GM12878 (cell line): ENCODE measurements around the gene ADAMTS13. TPM values are rescaled to one million over a fixed set of nuclear protein-coding genes. Genes with fewer than 3 reads are reported as not detected.

ENCODE experiments used
- BCL11A ChIP-seq: IDR thresholded peaks from 2 replicates; pipeline ENCODE4 v1.6.1; 2011; ENCODE audit warnings: low read depth, low read length
- BCLAF1 ChIP-seq: fragments of 450-650 bp; IDR thresholded peaks from 2 replicates; pipeline ENCODE4 v1.6.1; 2017; ENCODE audit warnings: antibody characterized with exemption, mild to moderate bottlenecking, moderate library complexity
- BHLHE40 ChIP-seq, 2 experiments: fragments of 450-650 bp in 1 of 2; IDR thresholded peaks; 2 replicates each; pipeline ENCODE4 v1.6.1; 2011 to 2017; ENCODE audit warnings: low read depth in 2 of 2, borderline replicate concordance in 1 of 2, improper control_type of control experiment in 1 of 2, low read length in 1 of 2, mild to moderate bottlenecking in 1 of 2
- CBX3 ChIP-seq: fragments of 200-600 bp; sonication (generic); IDR thresholded peaks from 2 replicates; pipeline ENCODE4 v1.6.1; 2016; ENCODE audit warnings: low read depth, borderline replicate concordance
- CEBPB ChIP-seq, 2 experiments: fragments of 150-350 bp in 1 of 2; IDR thresholded peaks; 2 replicates each; pipeline ENCODE4 v1.6.1; 2012 to 2014; ENCODE audit warnings: low read depth in 2 of 2, low read length in 2 of 2, borderline replicate concordance in 1 of 2, inconsistent platforms in 1 of 2
- CEBPZ ChIP-seq: fragments of 150-350 bp; IDR thresholded peaks from 2 replicates; pipeline ENCODE4 v1.6.1; 2016; ENCODE audit warnings: low read depth, low read length
- CHD1 ChIP-seq: IDR thresholded peaks from 2 replicates; pipeline ENCODE4 v1.6.1; 2012; ENCODE audit warnings: low read depth, low read length, improper control_type of control experiment
- MAX ChIP-seq: IDR thresholded peaks from 2 replicates; pipeline ENCODE4 v1.6.1; 2012; ENCODE audit warnings: low read depth, low read length, improper control_type of control experiment
- MTA3 ChIP-seq: IDR thresholded peaks from 2 replicates; pipeline ENCODE4 v1.6.1; 2012; ENCODE audit warnings: low read length, inconsistent platforms, borderline replicate concordance
- MYC ChIP-seq: IDR thresholded peaks from 2 replicates; pipeline ENCODE4 v1.6.1; 2011; ENCODE audit warnings: mild to moderate bottlenecking, low read length, moderate library complexity, inconsistent platforms; ENCODE audit not compliant: insufficient read depth, insufficient replicate concordance, insufficient read length, severe bottlenecking
- NKRF ChIP-seq: fragments of 450-650 bp; conservative IDR thresholded peaks from 2 replicates; pipeline ENCODE4 v1.6.1; 2017; ENCODE audit warnings: mild to moderate bottlenecking, moderate library complexity
- NR2C2 ChIP-seq: IDR thresholded peaks from 2 replicates; pipeline ENCODE4 v1.6.1; 2011; ENCODE audit warnings: borderline replicate concordance, low read depth; ENCODE audit not compliant: control insufficient read depth, insufficient read length
- PML ChIP-seq: IDR thresholded peaks from 2 replicates; pipeline ENCODE4 v1.6.1; 2012; ENCODE audit warnings: low read length, inconsistent platforms
- POLR2AphosphoS2 ChIP-seq: IDR thresholded peaks from 2 replicates; pipeline ENCODE4 v1.6.1; 2011; ENCODE audit warnings: low read depth, mild to moderate bottlenecking, low read length, improper control_type of control experiment, moderate library complexity
- RAD21 ChIP-seq: IDR thresholded peaks from 2 replicates; pipeline ENCODE4 v1.6.1; 2011; ENCODE audit warnings: mild to moderate bottlenecking, low read depth, low read length, moderate library complexity; ENCODE audit not compliant: insufficient read depth
- SIN3A ChIP-seq: IDR thresholded peaks from 2 replicates; pipeline ENCODE4 v1.6.1; 2012; ENCODE audit warnings: low read depth, low read length, improper control_type of control experiment
- SPI1 ChIP-seq: IDR thresholded peaks from 2 replicates; pipeline ENCODE4 v1.6.1; 2011; ENCODE audit warnings: low read depth, mild to moderate bottlenecking, low read length, moderate library complexity, borderline replicate concordance; ENCODE audit not compliant: insufficient read depth
- STAT3 ChIP-seq: IDR thresholded peaks from 2 replicates; pipeline ENCODE4 v1.6.1; 2011; ENCODE audit warnings: low read depth, low read length, improper control_type of control experiment
- WRNIP1 ChIP-seq: IDR thresholded peaks from 2 replicates; pipeline ENCODE4 v1.6.1; 2011; ENCODE audit warnings: low read depth, low read length, improper control_type of control experiment, borderline replicate concordance
- YY1 ChIP-seq: IDR thresholded peaks from 2 replicates; pipeline ENCODE4 v1.6.1; 2011; ENCODE audit warnings: low read depth, mild to moderate bottlenecking, low read length
- ZNF622 ChIP-seq: fragments of 450-650 bp; IDR thresholded peaks from 2 replicates; pipeline ENCODE4 v1.6.1; 2017; ENCODE audit warnings: mild to moderate bottlenecking, inconsistent platforms
- ZSCAN29 ChIP-seq: fragments of 450-650 bp; IDR thresholded peaks from 2 replicates; pipeline ENCODE4 v1.6.1; 2017; ENCODE audit warnings: mild to moderate bottlenecking, moderate library complexity
- polyA plus RNA-seq, 11 experiments: library from polyadenylated mRNA; depleted of rRNA in 4 of 11; unstranded in 6 of 11; stranded (reverse) in 5 of 11; fragments of >200 nt; fragmentation: Nextera tagmentation in 4 of 11; fragmentation: Illumina TruSeq in 1 of 11; extraction: Ambion mirVana in 4 of 11; extraction: Trizol in 1 of 11; gene quantifications; 1 replicate in 1 of 11; 2 replicates in 10 of 11; pipeline versions ENCODE4 v1.2.1 to v1.2.3, GENCODE V29; 2011 to 2016; ENCODE audit warnings: inconsistent platforms in 2 of 11, missing spikeins in 2 of 11, low read depth in 1 of 11
- total RNA-seq, 4 experiments: library from RNA; depleted of rRNA in 3 of 4; stranded (reverse); fragments of >200 nt in 3 of 4; fragmentation: Illumina TruSeq in 1 of 4; extraction: Trizol in 1 of 4; gene quantifications; 2 replicates each; pipeline versions ENCODE4 v1.2.1 to v1.2.3, GENCODE V29; 2013 to 2021

Gene ADAMTS13
- total and polyA plus RNA-seq, 10 of the 15 experiments (the other 5 are each of a cell fraction or from before 2014, with no cell fraction given) = 0.08 to 2.4 (median 0.28) TPM

GRCh38 chr9:133420392-133420827, 1.8 kb upstream of the ADAMTS13 start (continued):
- TF ChIP-seq CEBPZ (no peak), CHD1 (no peak), ZNF622 (no peak), CEBPB (IDR thresholded peaks at IDR 0.05; ENCODE audit: borderline replicate concordance in 1 of 2, low read depth in 2 of 2, low read length in 2 of 2) (no peak), MAX (no peak), BCL11A (no peak), ZSCAN29 (no peak), MYC (no peak), SIN3A (no peak), WRNIP1 (no peak), BHLHE40 (IDR thresholded peaks at IDR 0.05; ENCODE audit: borderline replicate concordance in 1 of 2, low read depth in 2 of 2, low read length in 1 of 2) (peak in 1 of 2 experiments; percentile 37; a peak in 1 of 4 replicates), SPI1 (peak; percentile 73), POLR2AphosphoS2 (no peak), NKRF (no peak), BCLAF1 (no peak), RAD21 (no peak), MTA3 (no peak), STAT3 (no peak), NR2C2 (no peak), CBX3 (no peak), PML (no peak), YY1 (peak; percentile 88)
